Testis (tissue), 3 donors: ENCODE measurements around the gene AKNA. TPM values are rescaled to one million over a fixed set of nuclear protein-coding genes. Genes with fewer than 3 reads are reported as not detected.
"Not testable (repeated sequence)": the region's sequence is repeated elsewhere in the genome, so short reads cannot be mapped to it uniquely, and the experiment has no call there.

ENCODE experiments used
- DNase-seq: peaks from one replicate; pipeline ENCODE4 v3.0.0-alpha.2; 2019
- H3K27ac ChIP-seq, 2 donors: fragments of 200-600 bp; sonication (generic); one replicate each; pipeline ENCODE4 v1.5.1; 2019
- H3K27me3 ChIP-seq: fragments of 200-600 bp; sonication (generic); one replicate; pipeline ENCODE4 v1.5.1; 2019
- H3K36me3 ChIP-seq: fragments of 200-600 bp; sonication (generic); one replicate; pipeline ENCODE4 v1.5.1; 2017; ENCODE audit warnings: low read depth; ENCODE audit errors: missing control alignments
- H3K4me1 ChIP-seq: fragments of 200-600 bp; sonication (generic); one replicate; pipeline ENCODE4 v1.5.1; 2019
- H3K4me3 ChIP-seq, 2 donors: fragments of 200-600 bp; sonication (generic); one replicate each; pipeline ENCODE4 v1.5.1; 2017 to 2019
- H3K9me3 ChIP-seq: fragments of 200-600 bp; sonication (generic); one replicate; pipeline ENCODE4 v1.5.1; 2017
- POLR2A ChIP-seq: fragments of 450-650 bp; IDR thresholded peaks from one replicate; pipeline ENCODE4 v1.6.1; 2017; ENCODE audit warnings: antibody characterized with exemption, mild to moderate bottlenecking, moderate library complexity
- WGBS, 2 donors: methylation state at CpG; one replicate each; pipeline ENCODE4 v1.1.5; 2018; 5-methylcytosine and 5-hydroxymethylcytosine counted together
- intact Hi-C: fragments of 100-400 bp; cut with DNase I; formaldehyde crosslinking; loops from one replicate; pipeline ENCODE4 v1.15.1; 2023; ENCODE audit warnings: low total_unique reads
- polyA plus RNA-seq: library from polyadenylated mRNA; stranded (reverse); fragments of 350-450 nt; fragmentation: Illumina TruSeq; extraction: RNeasy Lipid Tissue Mini Kit (QIAGEN cat#74804); gene quantifications from one replicate; pipeline ENCODE4 v1.2.3, GENCODE V29; 2014; ENCODE audit warnings: low read depth, low replicate concordance; ENCODE audit not compliant: insufficient read depth
- total RNA-seq, 2 donors: library from RNA; depleted of rRNA; stranded (reverse); fragments of >200 nt; gene quantifications; one replicate each; pipeline ENCODE4 v1.2.3, GENCODE V29; 2016
- TF ChIP-seq, protein P1 (sequence below), 3 experiments: fragments of 450-650 bp in 2 of 3; fragments of 200-600 bp in 1 of 3; sonication (generic) in 1 of 3; IDR thresholded peaks; one replicate each; pipeline ENCODE4 v1.5.1; 2016 to 2019; ENCODE audit warnings: antibody characterized with exemption in 3 of 3, mild to moderate bottlenecking in 2 of 3, moderate library complexity in 1 of 3

AKNA gene
- total and polyA plus RNA-seq, 3 donors from 2014 or later, result 20.6 to 31.5 (median 21.2) TPM

DNA sequence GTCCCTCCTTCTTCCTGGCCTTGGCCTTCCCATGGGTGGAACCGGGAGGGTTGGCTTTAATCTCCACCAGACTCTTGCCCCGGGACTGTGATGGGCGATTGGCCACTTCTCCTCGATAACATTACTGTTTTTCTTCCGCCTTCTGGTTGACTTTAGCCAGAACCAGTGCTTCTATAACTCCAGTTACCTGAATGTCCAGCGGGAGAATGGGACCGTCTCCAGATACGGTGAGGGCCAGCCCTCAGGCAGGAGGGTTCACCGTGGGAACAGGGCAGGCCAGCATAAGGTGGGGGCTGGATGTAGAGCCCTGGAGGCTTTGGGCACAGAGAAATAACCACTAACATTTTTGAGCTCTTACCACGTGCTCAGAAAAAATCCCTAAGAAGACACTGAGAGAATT lies 57.1 kb downstream of the AKNA start:
- no peaks in the 10 kb centered on the region for H3K27me3 ChIP-seq
- whole genome bisulfite sequencing, 2 donors, result 60 to 66% methylated on average over 10 of the region's 10 CpGs
- intact Hi-C loops, result no loop called here
- H3K27ac ChIP-seq, result no peak overlapping the region
- no peak for TF ChIP-seq POLR2A
- TF ChIP-seq, protein P1, sequence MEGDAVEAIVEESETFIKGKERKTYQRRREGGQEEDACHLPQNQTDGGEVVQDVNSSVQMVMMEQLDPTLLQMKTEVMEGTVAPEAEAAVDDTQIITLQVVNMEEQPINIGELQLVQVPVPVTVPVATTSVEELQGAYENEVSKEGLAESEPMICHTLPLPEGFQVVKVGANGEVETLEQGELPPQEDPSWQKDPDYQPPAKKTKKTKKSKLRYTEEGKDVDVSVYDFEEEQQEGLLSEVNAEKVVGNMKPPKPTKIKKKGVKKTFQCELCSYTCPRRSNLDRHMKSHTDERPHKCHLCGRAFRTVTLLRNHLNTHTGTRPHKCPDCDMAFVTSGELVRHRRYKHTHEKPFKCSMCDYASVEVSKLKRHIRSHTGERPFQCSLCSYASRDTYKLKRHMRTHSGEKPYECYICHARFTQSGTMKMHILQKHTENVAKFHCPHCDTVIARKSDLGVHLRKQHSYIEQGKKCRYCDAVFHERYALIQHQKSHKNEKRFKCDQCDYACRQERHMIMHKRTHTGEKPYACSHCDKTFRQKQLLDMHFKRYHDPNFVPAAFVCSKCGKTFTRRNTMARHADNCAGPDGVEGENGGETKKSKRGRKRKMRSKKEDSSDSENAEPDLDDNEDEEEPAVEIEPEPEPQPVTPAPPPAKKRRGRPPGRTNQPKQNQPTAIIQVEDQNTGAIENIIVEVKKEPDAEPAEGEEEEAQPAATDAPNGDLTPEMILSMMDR (IDR thresholded peaks at IDR 0.05), result no peak
- no peaks in the 10 kb centered on the region for H3K4me1 ChIP-seq
- H3K9me3 ChIP-seq, result no peaks in the 10 kb centered on the region
- H3K36me3 ChIP-seq, result no peaks in the 10 kb centered on the region
- no peak for DNase-seq
- H3K4me3 ChIP-seq, result no peak overlapping the region

DNA sequence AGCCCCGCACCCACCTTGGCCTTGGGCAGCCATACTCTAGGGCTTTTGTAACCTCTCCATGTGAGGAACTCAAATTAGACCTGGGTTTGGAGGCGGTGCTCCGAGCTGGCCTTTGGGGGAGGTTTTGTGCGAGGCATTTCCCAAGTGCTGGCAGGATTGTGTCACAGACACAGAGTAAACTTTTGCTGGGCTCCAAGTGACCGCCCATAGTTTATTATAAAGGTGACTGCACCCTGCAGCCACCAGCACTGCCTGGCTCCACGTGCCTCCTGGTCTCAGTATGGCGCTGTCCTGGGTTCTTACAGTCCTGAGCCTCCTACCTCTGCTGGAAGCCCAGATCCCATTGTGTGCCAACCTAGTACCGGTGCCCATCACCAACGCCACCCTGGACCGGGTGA lies 58.2 kb downstream of the AKNA start, which contains the start of gene ORM2:
ORM2 (plus strand) TSS at position 245 of the 398 bp plus-strand sequence; CDS start at position 281, 36 bp downstream.
- H3K9me3 ChIP-seq, H3K27ac ChIP-seq, H3K36me3 ChIP-seq, H3K4me3 ChIP-seq, intact Hi-C loops, H3K4me1 ChIP-seq, H3K27me3 ChIP-seq, DNase-seq: not testable (repeated sequence)
- WGBS, 2 donors, result 76% methylated on average over 3 of the region's 10 CpGs; no CpG with 5 or more reads in 1 of the 2 donors

DNA sequence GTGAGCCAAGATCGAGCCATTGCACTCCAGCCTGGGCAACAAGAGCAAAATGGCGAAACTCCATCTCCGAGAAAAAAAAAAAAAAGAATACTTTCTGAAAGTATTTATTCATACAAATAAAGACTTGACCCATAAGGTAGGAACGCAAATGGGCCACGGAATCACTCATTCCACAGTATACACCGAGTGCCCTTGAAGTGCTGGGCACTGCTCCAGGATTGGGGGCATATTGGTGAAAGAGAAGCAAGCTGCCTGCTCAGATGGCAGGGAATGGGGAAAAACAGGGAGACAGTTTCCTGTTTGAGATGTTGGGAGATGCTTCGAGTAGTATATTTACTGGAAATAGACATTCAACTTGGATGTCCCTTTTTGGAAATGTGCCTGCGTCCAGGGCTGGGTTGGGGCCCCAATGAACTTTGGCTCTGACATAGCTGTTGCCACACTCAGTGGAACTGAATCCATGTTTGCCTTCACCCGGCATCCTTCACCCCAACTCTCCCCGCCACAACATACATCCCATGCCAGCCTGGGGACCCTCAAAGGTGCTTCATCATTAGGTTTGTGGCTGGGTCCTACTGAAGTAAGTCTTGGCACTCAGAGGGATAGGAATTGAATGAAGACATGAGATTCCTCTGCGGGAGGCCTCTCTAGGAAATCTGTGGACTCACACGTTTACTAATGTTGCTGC lies 58.7 kb downstream of the AKNA start:
- 86 to 87% methylated on average over 10 of the region's 12 CpGs for WGBS, 2 donors

DNA sequence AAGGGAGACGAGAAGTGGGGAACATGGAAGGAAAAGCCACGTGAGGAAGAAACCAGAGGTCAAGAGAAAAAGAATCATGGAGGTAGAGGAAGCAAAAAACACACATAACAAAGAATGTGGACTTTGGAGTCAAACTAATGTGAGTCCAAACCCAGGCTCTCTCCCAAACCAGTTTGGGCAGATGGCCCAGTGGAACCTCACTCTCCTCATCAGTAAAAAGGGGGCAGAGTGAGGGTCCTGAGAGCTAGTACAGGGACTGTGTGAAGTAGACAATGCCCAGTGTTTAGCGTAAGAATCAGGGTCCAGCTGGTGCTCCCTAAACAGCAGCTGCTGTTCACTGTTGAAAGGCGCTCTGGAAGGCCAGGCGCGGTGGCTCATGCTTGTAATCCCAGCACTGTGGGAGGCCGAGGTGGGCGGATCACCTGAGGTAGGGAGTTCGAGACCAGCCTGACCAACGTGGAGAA lies 59.4 kb downstream of the AKNA start:
- H3K4me1 ChIP-seq, H3K9me3 ChIP-seq, intact Hi-C loops, H3K27ac ChIP-seq, H3K4me3 ChIP-seq, H3K27me3 ChIP-seq, DNase-seq, H3K36me3 ChIP-seq: not testable (repeated sequence)
- WGBS, 2 donors, result 89 to 92% methylated on average over 9 to 10 of the region's 10 CpGs

More for the DNA sequence above, 58.7 kb downstream of the AKNA start:
- H3K4me1 ChIP-seq, intact Hi-C loops, H3K9me3 ChIP-seq, H3K4me3 ChIP-seq, H3K27me3 ChIP-seq, DNase-seq, H3K27ac ChIP-seq, H3K36me3 ChIP-seq: not testable (repeated sequence)

DNA sequence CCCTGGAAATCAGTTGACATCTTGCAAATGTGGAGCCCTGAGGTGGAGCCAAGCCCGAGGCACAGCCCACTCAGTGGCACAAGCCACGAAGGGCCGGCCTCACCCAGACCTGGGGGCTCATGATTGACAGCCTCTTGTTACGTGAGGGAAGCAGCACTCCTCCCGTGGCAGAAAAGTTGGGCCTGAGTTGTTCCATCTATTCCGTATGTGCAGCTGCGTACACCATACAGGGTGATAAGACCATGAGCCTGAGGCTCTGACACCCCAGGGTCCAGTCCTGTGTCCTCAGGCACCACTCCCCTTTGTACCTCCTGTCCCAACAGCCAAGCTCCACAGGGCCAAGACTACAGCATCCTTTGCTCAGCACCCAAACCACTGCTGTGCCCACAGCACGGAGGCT lies 60.0 kb downstream of the AKNA start:
- DNase-seq, result no peak
- H3K4me3 ChIP-seq, result no peak overlapping the region
- no peaks in the 10 kb centered on the region for H3K27me3 ChIP-seq
- TF ChIP-seq POLR2A, result no peak
- TF ChIP-seq, protein P1 (IDR thresholded peaks at IDR 0.05), result no peak
- H3K36me3 ChIP-seq, result no peaks in the 10 kb centered on the region
- intact Hi-C loops, result no loop called here
- no peaks in the 10 kb centered on the region for H3K9me3 ChIP-seq
- H3K4me1 ChIP-seq, result no peaks in the 10 kb centered on the region
- 92 to 100% methylated on average over 4 to 8 of the region's 8 CpGs for WGBS, 2 donors
- no peak overlapping the region for H3K27ac ChIP-seq

DNA sequence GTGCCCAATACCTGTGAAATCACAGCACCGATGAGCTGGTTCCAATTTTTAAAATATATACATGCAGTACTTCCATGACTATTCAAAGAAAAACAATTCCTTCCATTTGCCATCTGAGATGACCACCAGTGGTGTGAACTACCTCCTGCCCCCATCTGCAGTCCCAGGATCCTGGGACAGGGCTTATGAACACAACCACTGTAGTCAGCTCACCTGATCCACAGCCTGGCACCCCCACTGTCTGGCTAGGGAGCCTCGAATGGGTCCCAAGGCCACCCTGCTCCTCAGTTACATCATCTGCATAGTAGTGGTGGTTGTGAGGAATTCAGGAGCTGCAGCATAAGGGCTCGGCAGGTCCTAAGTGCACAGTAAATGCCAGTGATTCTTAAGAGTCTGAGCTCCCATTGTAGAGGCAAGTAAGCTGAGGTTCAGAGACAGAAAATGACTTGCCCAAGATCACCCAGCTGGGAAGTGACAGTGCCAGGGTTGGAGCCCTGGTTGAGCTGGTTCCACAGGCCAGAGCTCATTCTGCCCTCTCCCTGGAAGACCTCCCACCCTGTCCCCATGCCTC lies 62.0 kb downstream of the AKNA start:
- intact Hi-C loops, H3K9me3 ChIP-seq, H3K27me3 ChIP-seq, H3K36me3 ChIP-seq, H3K4me1 ChIP-seq, DNase-seq, H3K27ac ChIP-seq, H3K4me3 ChIP-seq: not testable (repeated sequence)
- WGBS, 2 donors, result 75 to 100% methylated on average over 1 to 3 of the region's 3 CpGs

DNA sequence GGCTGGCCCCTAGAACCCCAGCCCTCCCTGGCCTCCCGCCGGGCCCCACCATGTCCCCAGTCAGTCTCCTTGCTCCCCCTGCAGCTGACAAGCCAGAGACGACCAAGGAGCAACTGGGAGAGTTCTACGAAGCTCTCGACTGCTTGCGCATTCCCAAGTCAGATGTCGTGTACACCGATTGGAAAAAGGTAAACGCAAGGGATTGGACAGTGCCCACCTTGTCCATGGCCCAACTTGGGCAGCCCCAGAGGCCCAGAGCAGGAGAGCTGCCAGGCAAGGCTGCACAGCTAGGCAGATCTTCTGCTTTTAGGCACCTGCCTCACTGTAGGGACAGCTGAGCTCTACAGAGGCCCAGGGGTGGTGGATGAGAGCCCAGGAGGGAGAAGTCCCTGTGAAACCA lies 62.8 kb downstream of the AKNA start:
- H3K9me3 ChIP-seq, DNase-seq, H3K4me3 ChIP-seq, intact Hi-C loops, H3K27me3 ChIP-seq, H3K27ac ChIP-seq, H3K36me3 ChIP-seq, H3K4me1 ChIP-seq: not testable (repeated sequence)
- 91% methylated on average over 7 of the region's 9 CpGs; no CpG with 5 or more reads in 1 of the 2 donors for WGBS, 2 donors
